ENCODE measurements around the gene PRDM16. TPM values are rescaled to one million over a fixed set of nuclear protein-coding genes. Genes with fewer than 3 reads are reported as not detected.

PRDM16 gene
- total RNA-seq, 4 donors from 2014 or later = 5.9 to 41.7 (median 11.2) TPM

- Histone ChIP-seq H3K27me3 (peaks cover 0 to 50% of the 10 kb centered on the region in 2 donors), H3K9me3 (no peaks in the 10 kb centered on the region), H3K4me3 (no peak overlapping the region), H3K27ac (no peak overlapping the region), H3K36me3 (no peaks in the 10 kb centered on the region), H3K4me1 (peaks cover 0 to 48% (median 21%) of the 10 kb centered on the region in 4 donors)
- DNase-seq (ENCODE audit: low spot score in 2 of 2) = no peak
- TF ChIP-seq EP300 (IDR thresholded peaks at IDR 0.05) = no peak
- TF ChIP-seq POLR2A (IDR thresholded peaks at IDR 0.05) = no peak
- no peak for TF ChIP-seq CTCF (IDR thresholded peaks at IDR 0.05)
- 72 to 81% methylated on average over 3 to 11 of the region's 11 CpGs for WGBS, 2 donors
Observed at GRCh38 chr1:3396411-3396810, 327.4 kb downstream of the PRDM16 start.

DNA sequence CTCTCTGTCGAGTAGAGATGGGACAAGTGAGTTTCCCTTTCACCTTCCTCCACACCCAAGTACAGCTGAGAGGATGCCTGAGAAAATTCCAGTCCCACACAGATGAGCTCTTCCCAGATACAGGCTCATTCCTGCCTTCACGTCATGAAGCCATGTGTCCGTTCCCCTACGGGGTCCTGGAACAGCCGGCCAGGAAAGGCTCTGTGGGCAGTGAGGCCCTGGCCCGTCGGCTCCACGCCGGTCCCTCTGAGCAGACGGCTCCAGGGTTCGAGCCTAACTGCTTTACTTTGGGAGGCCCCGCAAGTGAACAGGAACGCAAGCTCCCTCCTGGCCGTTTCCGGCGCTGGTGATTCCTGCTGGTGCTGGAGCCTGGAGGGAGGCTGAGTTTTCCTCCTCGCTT, 328.3 kb downstream of the PRDM16 start:
- H3K27ac ChIP-seq = no peak overlapping the region
- no peak overlapping the region for H3K4me3 ChIP-seq
- DNase-seq (ENCODE audit: low spot score in 2 of 2) = no peak
- H3K27me3 ChIP-seq = peaks cover 0 to 42% of the 10 kb centered on the region in 2 donors
- peaks cover 0 to 56% (median 23%) of the 10 kb centered on the region in 4 donors for H3K4me1 ChIP-seq
- TF ChIP-seq CTCF (IDR thresholded peaks at IDR 0.05) (no peak), POLR2A (IDR thresholded peaks at IDR 0.05) (no peak), EP300 (IDR thresholded peaks at IDR 0.05) (no peak)
- no peaks in the 10 kb centered on the region for H3K9me3 ChIP-seq
- H3K36me3 ChIP-seq = no peaks in the 10 kb centered on the region
- 67 to 70% methylated on average over 17 of the region's 17 CpGs for WGBS, 2 donors

- no peaks in the 10 kb centered on the region for H3K9me3 ChIP-seq
- 78 to 82% methylated on average over 25 of the region's 25 CpGs for WGBS, 2 donors
- H3K27ac ChIP-seq = peak overlapping the region in 2 of 4 donors; percentile 80 to 87
- TF ChIP-seq EP300 (IDR thresholded peaks at IDR 0.05) (no peak), POLR2A (IDR thresholded peaks at IDR 0.05) (no peak), CTCF (IDR thresholded peaks at IDR 0.05) (no peak)
- peaks cover 0 to 32% of the 10 kb centered on the region in 2 donors for H3K27me3 ChIP-seq
- peaks cover 0 to 57% (median 19%) of the 10 kb centered on the region in 4 donors for H3K4me1 ChIP-seq
- no peak for DNase-seq (ENCODE audit: low spot score in 2 of 2)
- H3K4me3 ChIP-seq = no peak overlapping the region
- H3K36me3 ChIP-seq = peaks cover 0 to under 1% (median 0%) of the 10 kb centered on the region in 3 donors
Observed at GRCh38 chr1:3398396-3399140, 329.6 kb downstream of the PRDM16 start.

GRCh38 chr1:3399732-3400131, 330.7 kb downstream of the PRDM16 start:
- Histone ChIP-seq H3K27me3 (peaks cover 0 to 21% of the 10 kb centered on the region in 2 donors), H3K9me3 (no peaks in the 10 kb centered on the region), H3K4me1 (peaks cover 0 to 46% (median 12%) of the 10 kb centered on the region in 4 donors), H3K27ac (peak overlapping the region in 3 of 4 donors; percentile 36 to 87 (median 80)), H3K4me3 (no peak overlapping the region), H3K36me3 (peaks cover 0 to 13% (median 0%) of the 10 kb centered on the region in 3 donors)
- WGBS, 2 donors = 44 to 49% methylated on average over 5 of the region's 5 CpGs
- DNase-seq (ENCODE audit: low spot score in 2 of 2) = peak in 1 of 2 donors; percentile 30
- TF ChIP-seq EP300 (IDR thresholded peaks at IDR 0.05) = peak in 1 of 2 donors; percentile 35
- no peak for TF ChIP-seq CTCF (IDR thresholded peaks at IDR 0.05)
- TF ChIP-seq POLR2A (IDR thresholded peaks at IDR 0.05) = no peak

- H3K4me1 ChIP-seq = peaks cover 0 to 46% (median 12%) of the 10 kb centered on the region in 4 donors
Observed at GRCh38 chr1:3401585-3402257, 332.7 kb downstream of the PRDM16 start.

More at GRCh38 chr1:3401585-3402257, 332.7 kb downstream of the PRDM16 start:
- no peak for TF ChIP-seq CTCF (IDR thresholded peaks at IDR 0.05)
- no peak for TF ChIP-seq POLR2A (IDR thresholded peaks at IDR 0.05)
- no peak for TF ChIP-seq EP300 (IDR thresholded peaks at IDR 0.05)
- peak overlapping the region in 1 of 4 donors; percentile 49 for H3K27ac ChIP-seq
- no peaks in the 10 kb centered on the region for H3K9me3 ChIP-seq
- WGBS, 2 donors = 60 to 66% methylated on average over 13 of the region's 13 CpGs
- H3K36me3 ChIP-seq = peaks cover 0 to 27% (median 0%) of the 10 kb centered on the region in 3 donors
- no peak overlapping the region for H3K4me3 ChIP-seq
- H3K27me3 ChIP-seq = peaks cover 0 to 8% of the 10 kb centered on the region in 2 donors
- no peak for DNase-seq (ENCODE audit: low spot score in 2 of 2)
